H9 (cell line): ENCODE data around the gene PGBD5. TPM values are rescaled to one million over a fixed set of nuclear protein-coding genes. Genes with fewer than 3 reads are reported as not detected.
A peak's percentile ranks its signal among the peaks of the same experiment; 100 is the strongest.

ENCODE experiments used
- DNase-seq: peaks from one replicate; pipeline ENCODE4 v3.0.0-alpha.2; 2017
- H2AFZ ChIP-seq: one replicate; pipeline ENCODE4 v1.6.1; 2013; ENCODE audit warnings: mild to moderate bottlenecking, low read length, control low read depth, moderate library complexity
- H2AK5ac ChIP-seq: 2 replicates; pipeline ENCODE4 v1.6.1; 2013; ENCODE audit warnings: low read length, control low read depth, mixed read lengths; ENCODE audit not compliant: insufficient read length
- H2BK120ac ChIP-seq: one replicate; pipeline ENCODE4 v1.6.1; 2013; ENCODE audit warnings: low read depth, mild to moderate bottlenecking, low read length, control low read depth, inconsistent platforms; ENCODE audit not compliant: poor library complexity, severe bottlenecking
- H2BK12ac ChIP-seq: 2 replicates; pipeline ENCODE4 v1.6.1; 2013; ENCODE audit warnings: low read length, control low read depth, mixed read lengths, low read depth; ENCODE audit not compliant: insufficient read length
- H2BK15ac ChIP-seq: 2 replicates; pipeline ENCODE4 v1.6.1; 2013; ENCODE audit warnings: low read depth, low read length, control low read depth
- H2BK20ac ChIP-seq: one replicate; pipeline ENCODE4 v1.6.1; 2013; ENCODE audit warnings: low read depth, mild to moderate bottlenecking, low read length, control low read depth, inconsistent platforms; ENCODE audit not compliant: poor library complexity, severe bottlenecking
- H2BK5ac ChIP-seq: 2 replicates; pipeline ENCODE4 v1.6.1; 2013; ENCODE audit warnings: low read length, control low read depth, mixed read lengths; ENCODE audit not compliant: insufficient read length
- H3K14ac ChIP-seq: 2 replicates; pipeline ENCODE4 v1.6.1; 2013; ENCODE audit warnings: low read length, control low read depth; ENCODE audit not compliant: insufficient read depth
- H3K18ac ChIP-seq: 2 replicates; pipeline ENCODE4 v1.6.1; 2013; ENCODE audit warnings: low read depth, mild to moderate bottlenecking, mixed read lengths, low read length, control low read depth; ENCODE audit not compliant: insufficient read length
- H3K23ac ChIP-seq: 2 replicates; pipeline ENCODE4 v1.6.1; 2013; ENCODE audit warnings: low read length, control low read depth, mixed read lengths, low read depth; ENCODE audit not compliant: insufficient read length
- H3K23me2 ChIP-seq: 2 replicates; pipeline ENCODE4 v1.6.1; 2013; ENCODE audit warnings: low read depth, mild to moderate bottlenecking, mixed read lengths, low read length, control low read depth; ENCODE audit not compliant: insufficient read length, poor library complexity, severe bottlenecking
- H3K27ac ChIP-seq: 2 replicates; pipeline ENCODE4 v1.5.1; 2013; ENCODE audit warnings: low read length, control low read depth, mixed read lengths, low read depth; ENCODE audit not compliant: insufficient read length
- H3K27me3 ChIP-seq: 2 replicates; pipeline ENCODE4 v1.6.1; 2013; ENCODE audit warnings: low read length, control low read depth, inconsistent platforms; ENCODE audit not compliant: insufficient read depth
- H3K4ac ChIP-seq: 2 replicates; pipeline ENCODE4 v1.6.1; 2013; ENCODE audit warnings: low read depth, mild to moderate bottlenecking, control low read depth, inconsistent platforms, low read length, moderate library complexity
- H3K4me1 ChIP-seq: 2 replicates; pipeline ENCODE4 v1.6.1; 2013; ENCODE audit warnings: low read length, control low read depth, inconsistent platforms; ENCODE audit not compliant: insufficient read depth
- H3K4me2 ChIP-seq: 2 replicates; pipeline ENCODE4 v1.6.1; 2013; ENCODE audit warnings: low read length, control low read depth, mixed read lengths; ENCODE audit not compliant: insufficient read length, insufficient read depth
- H3K56ac ChIP-seq: 2 replicates; pipeline ENCODE4 v1.6.1; 2013; ENCODE audit warnings: low read depth, mild to moderate bottlenecking, mixed read lengths, low read length, control low read depth; ENCODE audit not compliant: insufficient read length
- H3K79me1 ChIP-seq: 2 replicates; pipeline ENCODE4 v1.6.1; 2013; ENCODE audit warnings: low read depth, mild to moderate bottlenecking, moderate library complexity, low read length, control low read depth, inconsistent platforms; ENCODE audit not compliant: insufficient read depth, poor library complexity, severe bottlenecking
- H3K79me2 ChIP-seq: 2 replicates; pipeline ENCODE4 v1.6.1; 2013; ENCODE audit warnings: low read length, control low read depth, inconsistent platforms; ENCODE audit not compliant: insufficient read depth
- H3K9ac ChIP-seq: 2 replicates; pipeline ENCODE4 v1.6.1; 2013; ENCODE audit warnings: low read length, control low read depth, mixed read lengths; ENCODE audit not compliant: insufficient read length; ENCODE audit errors: extremely low read depth
- H3K9me3 ChIP-seq: one replicate; pipeline ENCODE4 v1.6.1; 2013; ENCODE audit warnings: low read depth, low read length, inconsistent platforms; ENCODE audit not compliant: control insufficient read depth
- H3T11ph ChIP-seq: one replicate; pipeline ENCODE4 v1.6.1; 2013; ENCODE audit warnings: mild to moderate bottlenecking, low read length, control low read depth, inconsistent platforms
- H4K20me1 ChIP-seq: one replicate; pipeline ENCODE4 v1.6.1; 2013; ENCODE audit not compliant: control insufficient read depth, insufficient read length, insufficient read depth
- H4K5ac ChIP-seq: 2 replicates; pipeline ENCODE4 v1.6.1; 2013; ENCODE audit warnings: low read depth, mild to moderate bottlenecking, mixed read lengths, low read length, control low read depth; ENCODE audit not compliant: insufficient read length
- H4K8ac ChIP-seq: replicated peaks from 2 replicates; pipeline ENCODE4 v1.6.1; 2013; ENCODE audit warnings: low read length, control low read depth, mixed read lengths, low read depth; ENCODE audit not compliant: insufficient read length
- H4K91ac ChIP-seq: 2 replicates; pipeline ENCODE4 v1.6.1; 2013; ENCODE audit warnings: low read depth, mild to moderate bottlenecking, moderate library complexity, mixed read lengths, low read length, control low read depth; ENCODE audit not compliant: insufficient read length
- H3K27ac Mint-ChIP-seq, 3 experiments: 2 replicates in 2 of 3; 3 replicates in 1 of 3; pipeline ENCODE4 v1.8.0; 2020 to 2021; ENCODE audit warnings: mixed read lengths in 3 of 3, mild to moderate bottlenecking in 1 of 3, moderate library complexity in 1 of 3
- H3K27me3 Mint-ChIP-seq: 2 replicates; pipeline ENCODE4 v1.8.0; 2021; ENCODE audit warnings: low read depth, mild to moderate bottlenecking, moderate library complexity, mixed read lengths
- H3K36me3 Mint-ChIP-seq, 3 experiments: 2 replicates in 2 of 3; 3 replicates in 1 of 3; pipeline ENCODE4 v1.8.0; 2020 to 2021; ENCODE audit warnings: low read depth in 3 of 3, mixed read lengths in 3 of 3; ENCODE audit not compliant: insufficient read depth in 1 of 3
- H3K4me1 Mint-ChIP-seq, 2 experiments: 2 replicates each; pipeline ENCODE4 v1.8.0; 2020; ENCODE audit warnings: mixed read lengths in 2 of 2
- H3K4me3 Mint-ChIP-seq, 2 experiments: 2 replicates in 1 of 2; 3 replicates in 1 of 2; pipeline ENCODE4 v1.8.0; 2020 to 2021; ENCODE audit warnings: mild to moderate bottlenecking in 2 of 2, mixed read lengths in 2 of 2, moderate library complexity in 1 of 2
- H3K9me3 Mint-ChIP-seq, 2 experiments: 2 replicates in 1 of 2; 3 replicates in 1 of 2; pipeline ENCODE4 v1.8.0; 2020; ENCODE audit warnings: mild to moderate bottlenecking in 2 of 2, mixed read lengths in 2 of 2, moderate library complexity in 1 of 2
- CTCF ChIP-seq: fragments of 200-600 bp; sonication (generic); conservative IDR thresholded peaks from 3 replicates; pipeline ENCODE4 v1.8.0; 2021; ENCODE audit warnings: antibody characterized with exemption, mild to moderate bottlenecking
- WGBS: extraction: QIAGEN DNeasy Blood & Tissue Kit; methylation state at CpG from one replicate; pipeline ENCODE4 v1.1.7; 2013; ENCODE audit warnings: missing lambda C conversion rate, low lambda C conversion rate, mixed read lengths; ENCODE audit not compliant: insufficient read length; ENCODE audit errors: extremely low coverage; 5-methylcytosine and 5-hydroxymethylcytosine counted together
- total RNA-seq: library from RNA; stranded (reverse); gene quantifications from 2 replicates; pipeline ENCODE4 v1.2.1, GENCODE V29; 2021

Gene PGBD5
- total RNA-seq, 1 experiment from 2014 or later = 19.1 TPM

DNA sequence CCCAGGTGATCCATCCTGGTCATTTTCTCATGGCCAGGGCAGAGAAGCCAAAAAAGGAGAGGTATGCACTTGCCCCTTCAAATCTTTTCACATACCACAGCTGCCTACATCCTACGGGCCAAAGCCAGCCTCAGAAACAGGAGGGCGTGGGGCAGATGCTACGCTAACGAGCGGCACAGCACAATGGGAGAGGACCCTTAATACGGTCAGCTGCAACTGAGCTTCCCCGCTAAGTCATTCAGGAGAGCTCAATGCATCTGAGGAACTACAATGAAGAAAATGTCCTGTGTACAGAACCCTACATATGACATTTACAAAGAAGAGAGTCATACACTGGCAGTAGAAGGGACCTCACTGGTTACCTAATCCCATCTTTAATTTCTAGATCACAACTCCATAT lies 78.2 kb downstream of the PGBD5 start:
- Histone ChIP-seq H3K27me3 (no peaks in the 10 kb centered on the region), H3K79me1 (no peaks in the 10 kb centered on the region), H3K18ac (no peak overlapping the region), H4K5ac (no peak overlapping the region), H4K20me1 (no peaks in the 10 kb centered on the region), H2BK12ac (no peak overlapping the region), H3K23ac (no peak overlapping the region), H3K23me2 (no peaks in the 10 kb centered on the region), H2BK120ac (no peak overlapping the region), H3K14ac (no peak overlapping the region), H3K4me2 (no peak overlapping the region), H3K4ac (no peak overlapping the region), H4K91ac (no peak overlapping the region), H3K9ac (no peak overlapping the region), H3K56ac (no peak overlapping the region), H3T11ph (no peak overlapping the region), H3K27ac (no peak overlapping the region), H2BK20ac (no peak overlapping the region), H3K79me2 (no peaks in the 10 kb centered on the region), H4K8ac (no peak overlapping the region), H2AK5ac (no peak overlapping the region), H3K9me3 (no peaks in the 10 kb centered on the region), H2BK15ac (no peak overlapping the region), H3K4me1 (no peaks in the 10 kb centered on the region), H2AFZ (no peak overlapping the region), H2BK5ac (no peak overlapping the region)
- no peak for TF ChIP-seq CTCF
- Mint-ChIP-seq H3K4me3 (no peak overlapping the region), H3K36me3 (peaks cover 17 to 43% (median 17%) of the 10 kb centered on the region in 3 experiments), H3K4me1 (no peaks in the 10 kb centered on the region), H3K9me3 (no peaks in the 10 kb centered on the region), H3K27me3 (no peaks in the 10 kb centered on the region; the same call in 1 of the 2 replicates), H3K27ac (0 out of 7 replicates have a peak overlapping the region, but pooled peaks of 1 of the 3 experiments have one; percentile 9)
- DNase-seq = no peak
- WGBS = no CpG with 5 or more reads among the region's 7 CpGs
